ENCODE measurements around the gene ACTR2. TPM values are rescaled to one million over a fixed set of nuclear protein-coding genes. Genes with fewer than 3 reads are reported as not detected.

The ACTR2 gene
- total and polyA plus RNA-seq, 2 of the 13 experiments (the other 11 are each of a cell fraction or from before 2014, with no cell fraction given): 51.2 to 100 TPM

DNA sequence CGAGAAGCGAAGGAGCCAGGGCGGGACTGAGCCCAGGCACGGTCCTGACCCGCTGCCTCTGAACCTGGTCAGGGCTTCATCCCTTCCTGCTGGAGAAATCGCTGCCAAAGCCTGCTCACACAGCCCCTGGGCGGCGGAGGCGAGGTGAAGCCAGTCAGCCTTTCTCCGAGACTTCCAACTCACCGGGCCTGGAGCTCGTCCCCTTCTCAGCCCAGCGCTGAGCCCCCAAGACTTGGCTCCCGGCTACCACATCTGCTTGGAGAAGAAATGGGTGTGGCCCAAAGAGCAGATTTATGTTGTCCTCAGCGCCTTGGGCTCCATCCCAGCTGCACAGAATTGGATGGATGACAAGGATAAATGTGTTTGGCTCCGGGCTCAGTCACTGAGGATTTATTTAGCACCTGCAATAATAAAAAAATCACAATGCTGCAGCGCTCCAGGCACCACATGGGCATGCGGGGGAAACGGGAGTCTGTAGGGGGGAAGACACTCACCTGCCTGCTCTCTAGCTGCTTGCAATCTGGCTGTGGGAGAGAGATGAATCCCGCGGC is 64.9 kb downstream of the ACTR2 start:
- H2AFZ ChIP-seq (ENCODE audit: low read length): no peak overlapping the region
- no peak overlapping the region for H3K4me3 ChIP-seq (replicated peaks in 1 of 3; ENCODE audit: insufficient read depth in 1 of 3, low read depth in 2 of 3, low read length in 3 of 3)
- BruUV-seq (replicated peaks): no TSS peak
- POLR2A ChIA-PET: interaction anchor here (1.1 to 2.3 kb wide), 2 partner anchors 8 to 65 kb away, joined by 3 to 11 read pairs; partner anchors contain the start of gene ACTR2
- H3K27me3 ChIP-seq (ENCODE audit: control insufficient read depth in 1 of 2, insufficient read depth in 2 of 2, low read length in 2 of 2): no peaks in the 10 kb centered on the region
- DNase-seq (ENCODE audit: low spot score) (no peak), FAIRE-seq (no peak), ATAC-seq (no peak; the same call in 2 of the 3 replicates)
- CTCF ChIA-PET (ENCODE audit: low intra/inter-chr PET ratio, low total read pairs): no interaction called here
- H3K9me3 ChIP-seq (ENCODE audit: low read length): no peaks in the 10 kb centered on the region
- H4K20me1 ChIP-seq (ENCODE audit: insufficient read depth, low read length): no peaks in the 10 kb centered on the region
- TF ChIP-seq, protein P1, sequence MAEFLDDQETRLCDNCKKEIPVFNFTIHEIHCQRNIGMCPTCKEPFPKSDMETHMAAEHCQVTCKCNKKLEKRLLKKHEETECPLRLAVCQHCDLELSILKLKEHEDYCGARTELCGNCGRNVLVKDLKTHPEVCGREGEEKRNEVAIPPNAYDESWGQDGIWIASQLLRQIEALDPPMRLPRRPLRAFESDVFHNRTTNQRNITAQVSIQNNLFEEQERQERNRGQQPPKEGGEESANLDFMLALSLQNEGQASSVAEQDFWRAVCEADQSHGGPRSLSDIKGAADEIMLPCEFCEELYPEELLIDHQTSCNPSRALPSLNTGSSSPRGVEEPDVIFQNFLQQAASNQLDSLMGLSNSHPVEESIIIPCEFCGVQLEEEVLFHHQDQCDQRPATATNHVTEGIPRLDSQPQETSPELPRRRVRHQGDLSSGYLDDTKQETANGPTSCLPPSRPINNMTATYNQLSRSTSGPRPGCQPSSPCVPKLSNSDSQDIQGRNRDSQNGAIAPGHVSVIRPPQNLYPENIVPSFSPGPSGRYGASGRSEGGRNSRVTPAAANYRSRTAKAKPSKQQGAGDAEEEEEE (CRISPR knock-in tag; IDR thresholded peaks at IDR 0.05; ENCODE audit: borderline replicate concordance): no peak
- TF ChIP-seq, protein P2, sequence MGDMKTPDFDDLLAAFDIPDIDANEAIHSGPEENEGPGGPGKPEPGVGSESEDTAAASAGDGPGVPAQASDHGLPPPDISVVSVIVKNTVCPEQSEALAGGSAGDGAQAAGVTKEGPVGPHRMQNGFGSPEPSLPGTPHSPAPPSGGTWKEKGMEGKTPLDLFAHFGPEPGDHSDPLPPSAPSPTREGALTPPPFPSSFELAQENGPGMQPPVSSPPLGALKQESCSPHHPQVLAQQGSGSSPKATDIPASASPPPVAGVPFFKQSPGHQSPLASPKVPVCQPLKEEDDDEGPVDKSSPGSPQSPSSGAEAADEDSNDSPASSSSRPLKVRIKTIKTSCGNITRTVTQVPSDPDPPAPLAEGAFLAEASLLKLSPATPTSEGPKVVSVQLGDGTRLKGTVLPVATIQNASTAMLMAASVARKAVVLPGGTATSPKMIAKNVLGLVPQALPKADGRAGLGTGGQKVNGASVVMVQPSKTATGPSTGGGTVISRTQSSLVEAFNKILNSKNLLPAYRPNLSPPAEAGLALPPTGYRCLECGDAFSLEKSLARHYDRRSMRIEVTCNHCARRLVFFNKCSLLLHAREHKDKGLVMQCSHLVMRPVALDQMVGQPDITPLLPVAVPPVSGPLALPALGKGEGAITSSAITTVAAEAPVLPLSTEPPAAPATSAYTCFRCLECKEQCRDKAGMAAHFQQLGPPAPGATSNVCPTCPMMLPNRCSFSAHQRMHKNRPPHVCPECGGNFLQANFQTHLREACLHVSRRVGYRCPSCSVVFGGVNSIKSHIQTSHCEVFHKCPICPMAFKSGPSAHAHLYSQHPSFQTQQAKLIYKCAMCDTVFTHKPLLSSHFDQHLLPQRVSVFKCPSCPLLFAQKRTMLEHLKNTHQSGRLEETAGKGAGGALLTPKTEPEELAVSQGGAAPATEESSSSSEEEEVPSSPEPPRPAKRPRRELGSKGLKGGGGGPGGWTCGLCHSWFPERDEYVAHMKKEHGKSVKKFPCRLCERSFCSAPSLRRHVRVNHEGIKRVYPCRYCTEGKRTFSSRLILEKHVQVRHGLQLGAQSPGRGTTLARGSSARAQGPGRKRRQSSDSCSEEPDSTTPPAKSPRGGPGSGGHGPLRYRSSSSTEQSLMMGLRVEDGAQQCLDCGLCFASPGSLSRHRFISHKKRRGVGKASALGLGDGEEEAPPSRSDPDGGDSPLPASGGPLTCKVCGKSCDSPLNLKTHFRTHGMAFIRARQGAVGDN (CRISPR knock-in tag; IDR thresholded peaks at IDR 0.05): peak; percentile 6; the same call in 1 of the 2 replicates
- no peak for TF ChIP-seq TCF7 (IDR thresholded peaks at IDR 0.05; ENCODE audit: low read depth)
- 0 out of 2 replicates have a peak, but pooled peaks have one; percentile 39 for TF ChIP-seq REL (CRISPR knock-in tag; conservative IDR thresholded peaks at IDR 0.05)
- H3K79me2 ChIP-seq (ENCODE audit: insufficient read depth, low read length): no peaks in the 10 kb centered on the region
- peaks cover 52% of the 10 kb centered on the region for H3K4me1 ChIP-seq (ENCODE audit: insufficient read depth, low read length)
- H3K9ac ChIP-seq (ENCODE audit: insufficient read depth, low read depth, low read length): no peak overlapping the region
- no peak overlapping the region for H3K27ac ChIP-seq (ENCODE audit: extremely low read length, insufficient read depth, low read length)
- H3K36me3 ChIP-seq (replicated peaks in 1 of 2; ENCODE audit: control insufficient read depth in 1 of 2, insufficient read depth in 2 of 2, low read length in 2 of 2): no peaks in the 10 kb centered on the region
- intact Hi-C loops (cut with micrococcal nuclease; ENCODE audit: unreplicated experiment) (no loop called here), in situ Hi-C loops (cut with HindIII; ENCODE audit: extremely low pct_ligation_motif_present, low pct_unique_long_range_greater_than_20kb) (no loop called here)
- H3K4me2 ChIP-seq (ENCODE audit: low read depth, low read length): no peak overlapping the region
- 89% methylated on average over 21 of the region's 21 CpGs for WGBS (ENCODE audit: low lambda C conversion rate)

Data from HepG2 (cell line).